ENCODE data around the gene CCT5. TPM values are rescaled to one million over a fixed set of nuclear protein-coding genes. Genes with fewer than 3 reads are reported as not detected.

CCT5 gene
- polyA plus RNA-seq, 4 donors = 237 to 277 (median 254) TPM

Other genes starting within 250 kb of the CCT5 start
- 10 to 100 TPM; 17.6 to 24.5 (median 21.5) TPM for gene ATPSCKMT, start 392 bp upstream of the CCT5 start, polyA plus RNA-seq (ENCODE audit: insufficient read length in 4 of 4)
- gene CMBL, start 57.6 kb downstream of the CCT5 start, polyA plus RNA-seq (ENCODE audit: insufficient read length in 4 of 4) = 10 to 100 TPM; 33.3 to 48.6 (median 43.0) TPM
- gene MARCHF6, start 103.4 kb downstream of the CCT5 start, polyA plus RNA-seq (ENCODE audit: insufficient read length in 4 of 4) = 100 to 1,000 TPM; 161 to 224 (median 181) TPM
- gene ROPN1L, start 191.6 kb downstream of the CCT5 start, polyA plus RNA-seq (ENCODE audit: insufficient read length in 4 of 4) = 1 to 10 TPM in 2 of 4 donors, under 1 TPM in 2; 0.62 to 1.2 (median 0.89) TPM